ENCODE measurements around the gene C12orf42.

C12orf42 gene

GRCh38 chr12:103495469-103496456 is at the start of gene C12orf42:
Gene C12orf42 (minus strand): TSS chr12:103495968. CDS start chr12:103478426, 17,542 bp downstream.
- peak; percentile 79 for DNase-seq

- no peak for DNase-seq
These were observed 46.3 kb upstream of the C12orf42 start for GRCh38 chr12:103542078-103542477.

- DNase-seq = no peak
These were observed 44.6 kb upstream of the C12orf42 start for GRCh38 chr12:103540319-103540718.

GRCh38 chr12:103538397-103538796 is 42.6 kb upstream of the C12orf42 start:
- DNase-seq = no peak

GRCh38 chr12:103530307-103531066 is 34.7 kb upstream of the C12orf42 start:
- DNase-seq = no peak

GRCh38 chr12:103529306-103529705 is 33.5 kb upstream of the C12orf42 start:
- no peak for DNase-seq

GRCh38 chr12:103524238-103524875 is 28.6 kb upstream of the C12orf42 start:
- DNase-seq = no peak

GRCh38 chr12:103523771-103524170 is 28.0 kb upstream of the C12orf42 start:
- no peak for DNase-seq

- no peak for DNase-seq
These were observed 25.0 kb upstream of the C12orf42 start for GRCh38 chr12:103520686-103521215.

- no peak for DNase-seq
These were observed 23.9 kb upstream of the C12orf42 start for GRCh38 chr12:103519632-103520031.

GRCh38 chr12:103518899-103519298 is 23.1 kb upstream of the C12orf42 start:
- DNase-seq = no peak

- DNase-seq = no peak
These were observed 21.4 kb upstream of the C12orf42 start for GRCh38 chr12:103517161-103517560.

GRCh38 chr12:103515341-103515740 is 19.6 kb upstream of the C12orf42 start:
- no peak for DNase-seq

GRCh38 chr12:103513875-103514274 is 18.1 kb upstream of the C12orf42 start:
- no peak for DNase-seq

GRCh38 chr12:103505371-103506236 is 9.8 kb upstream of the C12orf42 start:
- DNase-seq = no peak

- no peak for DNase-seq
These were observed 8.8 kb upstream of the C12orf42 start for GRCh38 chr12:103504606-103505005.

GRCh38 chr12:103503546-103504480 is 8.0 kb upstream of the C12orf42 start:
- DNase-seq = no peak

- no peak for DNase-seq
These were observed 5.7 kb upstream of the C12orf42 start for GRCh38 chr12:103501447-103501846.

- DNase-seq = no peak
These were observed 3.8 kb upstream of the C12orf42 start for GRCh38 chr12:103499571-103499970.

GRCh38 chr12:103498990-103499389 is 3.2 kb upstream of the C12orf42 start:
- DNase-seq = no peak
